IPS DF 19.7 (cell line): Measurements from ENCODE around the gene ITPRIP.

Source experiments
- DNase-seq: peaks from one replicate; pipeline ENCODE4 v3.0.0-alpha.2; 2013; ENCODE audit warnings: low read depth, low spot score

Gene ITPRIP

GRCh38 chr10:104309980-104310978 lies 28.0 kb downstream of the ITPRIP start:
- DNase-seq: no peak

DNA sequence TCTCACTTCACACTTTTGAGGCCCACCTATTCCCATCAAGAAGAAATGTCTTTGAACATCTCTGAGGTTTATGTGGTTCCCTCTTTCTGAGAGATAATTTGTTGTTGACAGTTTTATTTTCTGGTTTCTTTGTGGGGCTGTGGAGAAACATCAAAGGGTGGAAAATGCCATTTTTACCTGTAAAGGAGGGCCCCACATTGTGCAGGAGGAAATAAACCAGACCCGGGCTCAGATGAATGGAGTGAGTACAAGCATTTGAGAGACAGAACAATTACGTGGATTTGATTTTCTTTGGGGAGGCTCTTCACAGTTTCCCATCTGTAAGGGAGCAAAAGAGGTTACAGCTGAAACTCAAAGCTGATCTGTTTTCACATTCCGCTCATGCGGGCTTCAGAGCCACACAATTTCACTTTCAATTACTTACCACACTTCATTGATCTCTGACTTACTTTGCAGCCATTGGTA lies 29.8 kb downstream of the ITPRIP start:
- no peak for DNase-seq

GRCh38 chr10:104307576-104308438 lies 30.5 kb downstream of the ITPRIP start:
- no peak for DNase-seq

DNA sequence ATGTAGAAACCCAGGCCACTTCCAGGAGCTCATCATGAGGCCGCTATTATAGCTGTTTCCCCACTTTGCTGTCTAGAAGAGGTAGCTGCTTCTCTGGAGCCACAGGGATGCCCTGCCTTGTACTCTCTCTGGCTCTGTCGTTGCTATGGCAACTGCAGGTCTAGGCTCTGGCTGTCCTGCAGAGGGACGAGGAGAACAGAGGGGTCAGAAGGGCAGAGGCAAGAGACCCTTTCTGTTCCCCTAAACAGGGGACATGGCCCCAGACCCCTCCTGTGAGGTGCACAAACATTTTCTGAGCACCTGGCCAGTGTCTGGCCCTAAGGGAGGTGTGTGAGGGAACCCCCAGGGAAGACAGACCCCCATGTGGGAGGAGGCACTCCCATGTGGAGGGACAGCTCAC lies 31.4 kb downstream of the ITPRIP start:
- no peak for DNase-seq

- DNase-seq: no peak
Measured at GRCh38 chr10:104304927-104305326, 33.3 kb downstream of the ITPRIP start.

DNA sequence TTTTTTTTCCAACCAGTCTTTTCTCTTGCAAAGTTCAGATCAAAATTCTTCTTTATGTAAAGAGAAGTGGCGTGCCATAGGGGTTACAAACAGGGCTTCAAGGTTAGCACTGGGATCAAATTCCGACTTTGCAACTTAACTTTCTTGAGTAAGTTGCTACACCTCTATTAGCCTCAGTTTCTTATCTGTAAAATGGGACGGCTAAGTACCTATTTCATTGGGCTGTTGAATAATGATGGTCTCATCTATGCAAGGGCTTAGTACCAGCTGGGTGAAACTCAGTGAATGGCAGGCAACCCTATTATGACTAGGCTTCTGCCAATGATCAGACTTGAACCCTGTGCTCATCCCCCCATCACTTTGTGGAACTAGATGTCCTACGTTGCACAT lies 33.9 kb downstream of the ITPRIP start:
- DNase-seq: no peak

GRCh38 chr10:104303594-104304355 lies 34.5 kb downstream of the ITPRIP start:
- no peak for DNase-seq

DNA sequence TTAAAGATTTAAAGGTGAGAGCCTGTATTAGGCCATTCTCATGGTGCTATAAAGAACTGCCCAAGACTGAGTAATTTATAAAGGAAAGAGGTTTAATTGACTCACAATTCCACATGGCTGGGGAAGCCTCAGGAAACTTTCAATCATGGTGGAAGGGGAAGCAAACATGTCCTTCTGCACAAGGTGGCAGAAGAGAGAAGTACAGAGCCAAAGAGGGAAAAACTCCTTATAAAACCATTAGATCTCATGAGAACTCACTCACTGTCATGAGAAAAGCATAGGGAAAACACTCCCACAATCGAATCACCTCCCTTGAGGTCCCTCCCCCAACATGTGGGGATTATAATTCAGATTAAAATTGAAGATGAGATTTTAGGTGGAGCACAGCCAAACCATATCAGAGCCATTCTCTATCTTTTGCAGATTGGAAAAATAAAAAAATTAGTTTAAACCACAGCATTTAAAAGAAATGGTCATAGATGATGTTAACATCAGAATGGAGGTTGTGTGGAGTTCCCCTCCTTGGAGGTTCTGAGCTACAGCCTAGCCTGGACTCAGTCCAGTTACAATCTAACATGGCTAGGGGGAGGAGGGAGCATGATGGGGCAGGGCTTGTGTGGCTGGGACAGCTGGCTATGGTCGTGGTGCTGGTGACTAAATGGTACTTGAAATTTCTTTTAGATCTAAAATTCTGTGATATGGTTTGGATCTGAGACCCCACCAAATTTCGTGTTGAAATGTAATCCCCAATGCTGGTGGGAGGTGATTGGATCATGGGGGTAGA lies 36.2 kb downstream of the ITPRIP start:
- no peak for DNase-seq

GRCh38 chr10:104300736-104301292 lies 37.5 kb downstream of the ITPRIP start:
- DNase-seq: no peak

- DNase-seq: no peak
Measured at GRCh38 chr10:104300002-104300735, 38.1 kb downstream of the ITPRIP start.

- no peak for DNase-seq
Measured at GRCh38 chr10:104299031-104299904, 39.0 kb downstream of the ITPRIP start.

DNA sequence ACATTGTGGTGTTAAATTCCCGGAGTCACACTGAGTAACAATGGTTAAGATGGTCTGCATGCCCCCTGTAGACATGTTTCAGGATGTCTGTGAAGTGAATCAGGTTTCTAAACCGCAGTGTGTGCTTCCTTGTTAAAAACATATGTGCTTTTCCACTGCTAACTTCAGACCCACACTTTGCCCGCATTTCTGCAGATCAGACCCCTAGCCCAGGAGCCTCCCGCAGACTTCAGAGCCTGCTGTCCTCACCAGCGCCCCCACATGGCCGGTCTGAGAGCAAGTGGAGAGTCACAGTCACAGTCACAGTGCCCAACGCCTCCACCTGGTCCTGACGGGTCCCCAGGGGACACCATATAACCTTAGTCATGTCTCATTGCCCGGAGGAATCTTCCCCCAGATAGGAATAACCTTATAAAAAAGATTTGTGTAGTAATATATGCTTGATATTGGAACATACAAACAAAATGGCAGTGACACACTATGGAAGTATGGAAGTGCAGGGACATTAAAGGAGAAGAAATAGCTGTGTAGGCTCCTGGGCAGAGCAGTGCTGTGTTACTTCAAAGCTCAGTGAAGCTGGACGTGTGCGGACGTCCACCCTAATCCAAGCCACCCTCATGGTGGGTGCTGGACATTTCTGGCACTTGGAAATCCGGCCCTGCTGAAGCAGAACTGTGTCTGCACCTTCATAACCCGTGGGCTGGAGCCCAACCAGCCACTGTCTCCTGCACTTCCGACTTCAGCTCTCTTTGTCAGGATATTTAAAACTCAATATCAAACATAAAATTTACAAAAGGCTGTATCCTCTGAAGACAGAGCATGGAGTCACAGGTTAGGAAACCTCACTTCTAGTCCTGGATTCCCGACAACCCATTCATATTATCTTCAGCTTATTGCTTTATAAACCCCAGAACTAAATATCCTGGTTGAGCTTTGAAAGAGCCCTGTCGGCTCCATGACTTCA lies 40.3 kb downstream of the ITPRIP start:
- DNase-seq: no peak

DNA sequence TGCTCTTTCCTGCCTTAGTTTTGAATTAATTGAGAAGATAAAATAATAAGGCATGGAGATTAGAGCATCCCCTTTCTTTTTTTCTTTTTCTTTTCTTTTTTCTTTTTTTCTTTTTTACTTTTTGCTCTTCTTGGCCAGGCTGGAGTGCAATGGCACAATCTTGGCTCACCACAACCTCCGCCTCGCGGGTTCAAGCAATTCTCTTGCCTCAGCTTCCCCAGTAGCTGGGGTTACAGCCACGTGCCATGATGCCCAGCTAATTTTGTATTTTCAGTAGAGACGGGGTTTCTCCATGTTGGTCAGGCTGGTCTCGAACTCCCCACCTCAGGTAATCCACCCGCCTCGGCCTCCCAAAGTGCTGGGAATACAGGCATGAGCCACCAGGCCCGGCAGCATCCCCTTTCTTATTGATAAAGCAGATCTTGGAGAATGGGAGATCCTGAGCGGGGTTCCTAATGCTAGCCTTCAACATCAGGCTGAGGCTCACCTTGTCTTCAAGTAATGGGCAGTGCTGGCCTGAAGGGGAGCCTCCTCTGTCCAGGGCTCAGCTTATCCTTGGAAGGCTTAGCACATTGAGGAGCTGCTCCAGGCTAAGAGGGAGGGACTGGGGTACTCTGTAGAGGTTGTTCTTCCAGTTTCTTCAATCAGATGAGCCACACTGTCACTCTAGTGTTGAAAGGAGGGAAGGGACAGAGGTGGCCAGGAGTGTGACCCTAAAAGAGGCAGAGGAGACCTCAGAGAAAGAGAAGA lies 41.4 kb downstream of the ITPRIP start:
- DNase-seq: no peak

GRCh38 chr10:104293781-104294321 lies 44.4 kb downstream of the ITPRIP start:
- DNase-seq: no peak

DNA sequence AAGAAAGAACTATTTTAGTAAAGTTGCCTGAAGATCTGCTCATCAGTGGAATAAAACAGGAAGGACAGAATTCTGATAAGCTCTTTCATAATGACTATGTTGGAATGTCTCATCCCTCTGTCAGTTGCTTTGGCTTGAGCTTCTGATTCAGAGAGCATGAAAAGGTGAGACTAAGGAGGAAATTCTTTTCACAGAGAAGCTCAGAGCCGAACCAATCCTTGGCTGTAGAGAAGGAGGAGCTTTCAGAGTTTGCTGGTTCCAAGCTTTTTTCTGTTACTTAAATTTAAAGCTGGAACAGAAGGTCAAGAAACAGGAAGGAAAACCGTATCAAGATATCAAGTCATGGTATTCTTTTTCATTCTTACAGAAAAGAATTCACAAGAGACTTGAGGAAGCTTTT lies 45.3 kb downstream of the ITPRIP start:
- DNase-seq: no peak

DNA sequence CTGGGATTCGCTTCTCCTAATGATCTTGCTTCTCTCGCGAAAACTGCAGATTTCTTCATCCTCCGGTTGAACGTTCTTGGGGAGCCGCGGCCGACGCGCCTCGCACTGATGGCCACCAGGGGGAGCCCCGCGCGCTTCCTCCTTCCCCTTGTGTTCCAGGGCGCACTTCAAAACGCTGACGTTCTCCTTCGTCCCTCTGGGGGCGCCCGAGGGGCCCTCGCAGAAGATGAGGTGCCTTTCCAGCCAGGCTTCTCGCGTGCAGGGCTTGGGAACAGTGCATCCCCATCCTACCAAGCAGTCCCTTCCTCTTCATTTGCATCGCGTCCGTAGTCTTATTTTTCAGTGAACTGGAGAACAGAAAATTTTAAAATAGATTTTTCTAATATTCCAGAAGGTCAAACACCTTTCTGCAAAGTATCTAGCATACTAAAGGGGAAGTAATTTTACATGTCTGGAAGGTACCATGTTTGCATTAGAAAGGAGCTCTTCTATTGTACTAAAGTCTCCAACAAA lies 46.8 kb downstream of the ITPRIP start:
- DNase-seq: peak; percentile 64
